ENCODE results near the gene ZFYVE9.
"Not testable (repeated sequence)": the region's sequence is repeated elsewhere in the genome, so short reads cannot be mapped to it uniquely, and the experiment has no call there.

The ZFYVE9 gene

DNA sequence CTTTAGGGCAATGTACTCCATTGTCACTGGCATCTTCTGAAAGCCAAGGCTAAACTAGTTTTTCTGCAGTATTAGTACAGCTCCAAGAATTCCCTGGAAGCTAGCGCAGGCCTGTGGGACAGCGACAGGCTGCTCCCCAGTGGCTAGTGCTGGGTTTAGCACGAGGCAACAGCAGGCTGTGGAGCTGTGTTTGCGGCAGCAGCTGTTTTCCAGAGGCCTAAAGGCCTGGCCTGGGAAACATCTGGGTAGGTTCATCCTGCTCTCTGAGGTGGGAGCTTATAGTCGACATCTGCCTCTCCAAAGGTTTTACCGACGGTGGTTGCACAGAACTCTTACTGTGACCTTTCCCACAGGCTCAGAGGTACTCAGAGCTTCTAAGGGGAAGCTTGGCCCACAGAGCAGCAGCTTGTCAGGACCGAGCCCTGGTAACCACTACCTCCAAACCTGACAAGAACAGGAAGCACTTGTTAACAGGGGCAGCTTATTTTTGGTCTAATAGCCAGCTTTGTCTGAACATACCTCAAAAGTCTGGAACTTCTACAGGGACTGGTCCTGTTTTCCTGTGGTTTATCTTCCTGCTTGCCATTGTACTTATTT, 206.9 kb downstream of the ZFYVE9 start:
- no peak for DNase-seq

DNA sequence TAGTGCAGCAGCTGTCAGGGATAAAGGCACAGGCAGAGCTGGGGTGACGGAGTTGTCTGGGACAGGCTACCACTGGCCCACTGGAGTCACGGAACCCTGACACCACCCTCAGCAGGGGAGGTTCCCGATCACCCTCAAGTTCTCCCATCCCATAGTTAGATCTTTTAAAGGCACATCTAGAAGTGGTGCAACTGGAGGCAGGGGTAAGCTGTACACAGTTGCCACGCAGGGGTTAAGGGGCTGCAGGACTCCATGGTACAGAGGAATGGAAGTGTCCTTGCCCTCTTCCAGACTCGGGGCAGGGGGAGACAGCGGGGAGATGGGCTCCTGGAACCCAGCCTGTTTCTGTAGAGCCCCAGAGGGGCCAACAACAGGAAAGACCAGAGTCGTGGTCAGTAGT, 210.8 kb downstream of the ZFYVE9 start:
- no peak for DNase-seq

GRCh38 chr1:52355436-52355835, 213.5 kb downstream of the ZFYVE9 start:
- DNase-seq = no peak

GRCh38 chr1:52355847-52356505, 214.1 kb downstream of the ZFYVE9 start:
- DNase-seq = no peak

- no peak for DNase-seq
Observed at GRCh38 chr1:52356818-52357355, 215.0 kb downstream of the ZFYVE9 start.

GRCh38 chr1:52357397-52357796, 215.5 kb downstream of the ZFYVE9 start:
- no peak for DNase-seq

- no peak for DNase-seq
Observed at GRCh38 chr1:52358851-52359497, 217.1 kb downstream of the ZFYVE9 start.

- no peak for DNase-seq
Observed at GRCh38 chr1:52359676-52360594, 218.0 kb downstream of the ZFYVE9 start.

DNA sequence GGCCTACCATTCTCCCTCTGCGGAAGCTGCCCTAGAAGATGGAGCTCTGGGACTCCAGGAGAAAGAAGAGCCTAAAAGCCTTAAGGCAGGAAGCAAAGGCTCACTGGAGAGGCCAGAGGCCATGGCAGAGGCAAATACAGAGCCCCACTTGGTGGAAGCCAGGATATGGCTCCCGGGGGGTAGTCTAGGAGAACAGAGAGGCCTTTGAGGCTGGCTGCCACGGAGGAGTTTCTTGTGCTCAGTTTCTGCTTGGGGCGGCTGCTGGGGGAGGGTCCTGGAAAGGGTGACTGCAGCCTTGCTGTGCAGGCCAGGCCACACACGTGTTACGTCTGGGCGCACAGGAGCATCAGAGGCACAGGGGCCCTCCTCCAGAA, 218.7 kb downstream of the ZFYVE9 start:
- DNase-seq = no peak

DNA sequence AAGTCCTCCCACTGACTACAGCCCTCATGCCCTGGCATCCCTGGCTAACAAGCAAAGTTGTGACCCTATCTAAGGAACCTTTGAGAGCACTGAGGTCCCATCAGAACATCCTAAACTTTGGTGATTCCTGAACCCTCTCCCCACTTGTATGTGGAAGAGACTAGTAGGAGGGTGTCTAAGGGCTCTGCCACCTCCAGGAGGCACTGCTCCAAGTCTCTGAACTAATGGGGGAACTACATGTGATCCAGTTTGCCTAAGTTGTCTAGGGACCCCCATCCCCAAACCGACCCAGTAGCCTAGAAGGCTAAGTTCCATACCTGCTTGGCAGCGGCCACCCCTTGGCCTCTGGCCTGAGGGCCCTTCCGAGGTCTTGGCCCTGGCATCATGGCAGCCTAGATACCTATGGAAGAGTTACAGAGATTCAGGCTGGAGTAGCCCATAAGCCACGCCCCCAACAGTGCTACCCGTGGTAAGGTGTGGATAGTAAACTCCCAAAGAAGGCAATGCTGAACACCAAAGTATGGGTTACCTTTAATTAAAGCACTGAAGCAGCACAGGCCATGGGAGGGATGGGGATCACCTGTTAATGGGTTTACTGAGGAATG, 222.4 kb downstream of the ZFYVE9 start:
- peak; percentile 13 for DNase-seq

DNA sequence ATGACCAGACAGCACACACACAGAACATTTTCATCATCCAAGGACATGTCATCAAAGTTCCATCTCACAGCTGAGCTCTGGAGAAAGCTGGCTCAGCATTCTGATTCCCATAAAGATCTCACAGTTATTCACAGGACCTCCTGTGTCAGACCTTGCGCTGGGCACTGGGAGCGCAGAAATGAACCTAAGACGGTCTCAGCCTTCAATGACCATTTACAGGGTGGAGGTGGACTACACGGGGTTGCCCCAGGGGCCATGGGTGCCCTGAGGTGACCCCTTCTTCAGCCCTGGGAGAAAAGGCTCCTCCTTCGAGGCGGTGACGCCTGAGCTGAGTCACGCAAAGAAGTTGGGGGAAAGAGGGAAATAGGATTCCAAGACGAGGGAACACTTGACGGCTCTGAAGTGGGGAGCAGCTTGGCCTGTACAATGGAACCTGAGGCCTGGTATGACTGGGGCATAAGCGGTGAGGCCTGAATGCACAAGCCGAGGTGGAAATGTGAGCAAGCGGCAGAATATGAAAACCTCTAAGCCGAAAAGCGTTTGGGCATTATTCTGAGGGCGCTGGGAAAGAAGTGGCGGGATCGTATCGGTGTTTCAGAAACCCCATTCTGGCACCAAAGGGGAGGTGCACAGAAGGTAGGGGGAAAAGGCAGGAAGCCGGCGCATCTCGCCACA, 223.3 kb downstream of the ZFYVE9 start:
- peak; percentile 28 for DNase-seq

DNA sequence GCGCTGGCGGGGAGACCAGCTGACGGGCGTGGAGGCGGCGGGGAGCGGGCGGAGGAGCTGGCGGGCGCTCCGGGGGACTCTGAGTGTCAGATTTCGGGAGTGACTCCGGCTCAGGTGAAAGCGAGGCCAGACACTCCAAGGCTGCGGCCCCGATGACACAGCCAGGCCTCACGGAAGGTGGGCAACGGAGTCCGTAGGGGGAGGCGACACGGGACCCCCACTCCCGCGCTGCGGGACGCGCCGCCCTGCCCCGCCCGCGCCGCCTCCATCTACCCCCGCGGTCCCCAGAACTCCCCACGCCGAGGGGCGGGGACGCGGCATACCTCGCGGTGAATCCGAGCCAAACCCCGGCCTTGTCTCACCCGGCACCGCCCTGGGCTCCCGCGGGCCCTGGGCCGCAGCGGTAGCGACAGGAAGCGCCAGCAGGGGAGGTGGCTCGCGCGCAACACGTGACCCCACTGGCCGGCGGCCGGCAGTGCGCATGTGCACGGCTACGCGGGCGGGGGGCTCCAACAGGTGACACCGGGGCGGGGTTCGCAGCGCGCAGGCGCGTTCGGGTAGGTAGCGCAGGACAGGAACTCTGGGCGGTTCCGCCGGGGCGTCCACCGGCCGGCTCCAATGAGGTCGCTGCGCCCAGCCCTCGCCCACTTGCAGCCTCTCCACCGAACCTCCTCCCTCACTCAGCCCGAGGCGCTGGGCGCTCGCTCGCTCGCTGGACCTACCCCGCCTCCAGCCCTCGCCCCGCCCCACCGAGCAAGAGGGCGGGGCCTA, 224.0 kb downstream of the ZFYVE9 start, which contains the start of gene CC2D1B:
Gene CC2D1B (minus strand): TSS at position 460 of the 771 bp plus-strand sequence. CDS start 1,585 bp downstream, outside the sequence.
- DNase-seq = peak; percentile 100

- no peak for DNase-seq
Observed at GRCh38 chr1:52366517-52366827, 224.6 kb downstream of the ZFYVE9 start.

DNA sequence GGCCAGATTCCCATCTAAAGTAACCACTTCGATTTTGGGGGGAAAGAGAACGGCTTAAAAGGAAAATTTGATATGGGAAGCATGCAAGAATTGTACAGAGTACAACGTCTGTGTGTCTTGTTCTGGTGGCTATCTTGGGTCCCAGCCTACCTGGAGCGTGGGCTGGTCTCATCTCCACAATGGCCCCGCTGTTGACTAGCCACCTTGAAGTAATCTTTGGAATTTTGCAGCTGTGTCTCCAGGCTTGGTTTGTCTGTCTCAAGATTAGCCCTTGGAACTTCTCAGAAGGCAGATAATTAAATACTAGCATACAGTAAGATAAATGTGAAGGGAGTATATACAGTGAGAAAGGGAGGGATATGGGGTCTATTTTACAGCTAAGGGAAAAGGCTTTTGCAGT, 225.4 kb downstream of the ZFYVE9 start:
- no peak for DNase-seq

GRCh38 chr1:52368383-52369172, 226.7 kb downstream of the ZFYVE9 start:
- DNase-seq = peak; percentile 65

DNA sequence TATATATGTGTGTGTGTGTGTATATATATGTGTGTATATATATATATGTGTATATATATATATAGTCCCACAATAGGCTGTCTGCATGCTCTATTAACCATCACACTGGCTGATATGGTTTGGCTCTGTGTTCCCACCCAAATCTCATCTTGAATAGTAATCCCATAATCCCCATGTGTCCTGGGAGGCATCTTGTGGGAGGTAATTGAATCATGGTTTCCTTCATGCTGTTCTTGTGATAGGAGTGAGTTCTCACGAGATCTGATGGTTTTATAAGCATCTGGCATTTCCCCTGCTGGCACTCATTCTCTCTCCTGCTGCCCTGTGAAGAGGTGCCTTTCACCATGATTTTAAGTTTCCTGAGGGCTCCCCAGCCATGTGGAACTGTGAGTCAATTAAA, 228.0 kb downstream of the ZFYVE9 start:
- not testable (repeated sequence) for DNase-seq

DNA sequence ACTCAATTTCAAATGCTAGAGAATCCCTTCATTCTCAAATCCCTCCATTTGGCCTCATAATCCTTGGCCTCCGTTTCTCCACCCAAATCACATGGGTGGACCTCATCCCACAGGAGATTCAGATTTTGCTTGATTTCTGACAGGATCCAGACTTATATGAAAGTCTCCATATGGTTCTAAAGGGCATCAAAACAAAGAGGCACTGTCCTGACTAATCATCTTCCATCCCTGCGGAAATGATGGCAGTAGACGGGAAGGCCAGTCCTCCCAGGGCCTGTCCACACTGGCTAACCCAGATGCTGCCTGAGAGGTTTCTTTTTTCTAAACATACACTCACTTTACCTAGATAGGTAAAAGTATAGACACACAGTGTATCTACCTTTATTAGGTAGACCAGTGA, 243.5 kb downstream of the ZFYVE9 start:
- no peak for DNase-seq

- no peak for DNase-seq
Observed at GRCh38 chr1:52386458-52386857, 244.6 kb downstream of the ZFYVE9 start.

GRCh38 chr1:52393174-52393573, 251.3 kb downstream of the ZFYVE9 start:
- DNase-seq = no peak

Data from activated CD4-positive, alpha-beta T cell treated with anti-CD3 and anti-CD28 coated beads, Interleukin-10, Interleukin-2, amounts not matched to agents 100 ng/mL and 50 ng/mL, durations not matched to agents 16 hours and 8 hours (primary cell).